ENCODE data around the gene ATXN7L3B.

DNA sequence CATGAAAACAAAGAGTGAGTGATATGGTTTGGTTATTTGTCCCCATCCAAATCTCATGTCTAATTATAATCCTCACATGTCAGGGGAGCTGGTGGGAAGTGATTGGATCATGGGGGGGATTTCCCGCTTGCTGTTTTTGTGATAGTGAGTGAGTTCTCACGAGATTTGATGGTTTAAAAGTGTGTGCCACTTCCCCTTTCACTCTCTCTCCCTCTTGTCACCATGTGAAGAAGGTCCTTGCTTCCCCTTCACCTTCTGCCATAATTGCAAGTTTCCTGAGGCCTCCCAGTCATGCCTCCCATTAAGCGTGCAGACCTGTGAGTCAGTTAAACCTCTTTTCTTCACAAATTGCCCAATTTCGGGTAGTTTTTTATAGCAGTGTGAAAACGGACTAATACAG lies 2.1 kb upstream of the ATXN7L3B start:
- TF ChIP-seq MYC (IDR thresholded peaks at IDR 0.05; ENCODE audit: low read depth, low read length) (no peak), EZH2 (IDR thresholded peaks at IDR 0.05; ENCODE audit: borderline replicate concordance, low read depth, low read length, severe bottlenecking) (no peak), MAX (IDR thresholded peaks at IDR 0.05; ENCODE audit: insufficient read depth, insufficient read length) (no peak)
- TF ChIP-seq, protein P1, sequence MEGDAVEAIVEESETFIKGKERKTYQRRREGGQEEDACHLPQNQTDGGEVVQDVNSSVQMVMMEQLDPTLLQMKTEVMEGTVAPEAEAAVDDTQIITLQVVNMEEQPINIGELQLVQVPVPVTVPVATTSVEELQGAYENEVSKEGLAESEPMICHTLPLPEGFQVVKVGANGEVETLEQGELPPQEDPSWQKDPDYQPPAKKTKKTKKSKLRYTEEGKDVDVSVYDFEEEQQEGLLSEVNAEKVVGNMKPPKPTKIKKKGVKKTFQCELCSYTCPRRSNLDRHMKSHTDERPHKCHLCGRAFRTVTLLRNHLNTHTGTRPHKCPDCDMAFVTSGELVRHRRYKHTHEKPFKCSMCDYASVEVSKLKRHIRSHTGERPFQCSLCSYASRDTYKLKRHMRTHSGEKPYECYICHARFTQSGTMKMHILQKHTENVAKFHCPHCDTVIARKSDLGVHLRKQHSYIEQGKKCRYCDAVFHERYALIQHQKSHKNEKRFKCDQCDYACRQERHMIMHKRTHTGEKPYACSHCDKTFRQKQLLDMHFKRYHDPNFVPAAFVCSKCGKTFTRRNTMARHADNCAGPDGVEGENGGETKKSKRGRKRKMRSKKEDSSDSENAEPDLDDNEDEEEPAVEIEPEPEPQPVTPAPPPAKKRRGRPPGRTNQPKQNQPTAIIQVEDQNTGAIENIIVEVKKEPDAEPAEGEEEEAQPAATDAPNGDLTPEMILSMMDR (IDR thresholded peaks at IDR 0.05; ENCODE audit: extremely low read depth in 1 of 2, insufficient read depth in 1 of 2, low read depth in 1 of 2, low read length in 2 of 2): no peak

Data from endothelial cell of umbilical vein (primary cell).